CMK (cell line): Measurements from ENCODE around the gene SEC14L3.

ENCODE experiments used
- DNase-seq: peaks from one replicate; pipeline ENCODE4 v3.0.0-alpha.2; 2010; ENCODE audit warnings: low read depth

SEC14L3 gene

DNA sequence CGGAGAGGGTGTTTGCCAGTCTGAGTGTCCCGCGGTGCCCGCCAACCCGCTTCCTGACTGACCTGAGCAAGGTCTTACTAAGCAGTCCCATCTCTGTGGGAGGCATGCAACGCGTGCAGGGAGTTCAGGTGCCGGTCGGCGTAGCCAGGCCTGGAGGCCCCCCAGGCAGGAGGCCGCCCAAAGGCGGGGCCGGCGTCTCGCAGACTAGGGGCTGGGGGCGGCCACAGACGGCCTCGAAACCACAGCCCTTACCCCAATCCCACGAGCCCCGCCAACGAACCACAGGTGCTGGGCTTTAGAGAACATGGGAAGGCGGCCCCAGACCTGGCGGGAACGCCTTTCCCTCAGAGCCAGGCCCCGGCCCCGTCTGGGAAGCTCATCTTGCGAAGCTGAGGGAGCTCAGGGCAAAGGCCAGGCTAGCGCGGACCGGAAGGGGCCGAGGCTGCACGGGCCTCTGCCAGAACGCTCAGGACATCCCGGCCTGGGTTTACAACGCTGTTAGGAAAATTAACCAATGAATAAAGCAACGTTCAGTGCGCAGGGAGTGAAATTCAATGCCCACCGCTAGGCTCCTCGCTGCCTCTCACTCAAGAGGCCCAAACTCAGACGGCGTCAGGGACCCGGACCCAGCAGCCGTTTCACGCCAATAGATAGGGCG is 48.4 kb downstream of the SEC14L3 start:
- DNase-seq: no peak

DNA sequence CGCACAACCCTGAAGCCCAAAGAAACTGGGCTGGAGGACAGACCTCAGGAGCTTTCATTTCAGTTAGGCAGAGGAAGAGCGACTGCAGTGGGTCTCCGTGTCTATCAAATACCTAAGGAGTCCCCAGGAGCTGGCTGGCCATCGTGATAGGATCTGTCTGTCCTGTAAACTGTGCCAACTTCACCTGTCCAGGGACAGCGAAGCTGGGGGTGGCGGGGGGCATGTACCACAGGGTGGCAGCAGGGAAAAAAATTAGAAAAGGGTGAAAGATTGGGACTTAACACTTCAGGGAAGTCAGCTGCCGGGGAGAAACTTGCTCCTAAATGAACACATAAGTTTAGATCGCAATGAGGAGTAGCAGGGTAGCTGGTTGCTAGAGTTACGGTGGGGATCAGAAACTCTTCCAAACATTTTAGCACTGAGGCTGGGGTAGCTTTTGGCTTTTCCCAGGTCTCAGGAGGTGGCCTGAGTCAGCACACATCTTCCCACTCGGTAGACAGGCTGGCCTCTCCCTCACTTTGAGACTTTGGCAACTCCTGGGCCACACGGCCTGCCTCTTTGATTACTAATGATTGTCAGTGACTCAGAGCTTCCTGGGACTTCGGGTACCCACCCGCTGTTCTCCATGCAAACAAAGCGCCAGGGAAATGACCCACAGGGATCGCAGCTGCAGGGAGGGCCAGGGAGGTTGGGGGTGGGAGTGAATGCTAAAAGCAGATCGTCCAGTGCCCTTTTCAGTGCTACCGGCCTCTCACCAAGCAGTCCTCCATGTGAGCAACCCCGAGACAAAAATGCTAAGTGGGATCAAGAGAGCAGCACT is 49.1 kb downstream of the SEC14L3 start:
- no peak for DNase-seq

- no peak for DNase-seq
These were observed 49.9 kb downstream of the SEC14L3 start for GRCh38 chr22:30421695-30422480.

- no peak for DNase-seq
These were observed 51.3 kb downstream of the SEC14L3 start for GRCh38 chr22:30420347-30421125.

DNA sequence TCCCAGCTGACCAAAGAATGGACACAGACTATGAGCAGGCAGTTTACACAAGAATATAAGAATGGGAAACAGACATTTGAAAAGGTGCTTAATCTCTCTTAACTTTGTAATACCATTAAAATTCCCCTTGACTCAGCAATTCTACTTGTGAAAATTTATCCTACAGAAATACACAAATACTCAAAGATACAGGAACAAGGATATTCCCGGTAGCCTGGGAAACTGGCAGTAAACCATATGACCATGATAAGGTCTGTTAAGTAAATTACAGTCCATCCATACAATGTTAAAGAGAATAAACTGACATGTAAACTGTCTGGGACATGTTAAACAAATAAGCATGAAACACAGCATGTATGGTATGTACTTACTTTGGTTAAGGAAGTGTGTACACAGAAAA is 55.0 kb downstream of the SEC14L3 start:
- DNase-seq: no peak

DNA sequence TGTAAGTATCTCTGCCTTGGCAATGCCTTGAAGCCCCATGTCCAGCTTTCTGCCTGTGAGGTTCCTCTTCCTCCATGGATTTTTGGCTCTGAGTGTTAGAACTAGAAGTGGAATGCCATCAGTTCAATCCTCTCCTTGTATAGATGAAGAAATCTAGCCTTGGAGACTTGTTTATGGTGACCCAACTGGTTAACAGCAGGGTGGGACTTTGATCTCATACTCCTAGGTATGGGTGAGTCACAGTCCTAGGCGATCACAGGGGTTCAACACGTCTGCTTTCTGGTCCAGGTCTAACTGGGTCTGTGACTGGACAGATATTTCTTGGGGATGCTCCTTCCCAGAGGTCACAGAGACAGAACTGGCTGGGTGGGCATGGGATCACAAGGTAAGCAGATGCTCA is 55.4 kb downstream of the SEC14L3 start:
- no peak for DNase-seq

DNA sequence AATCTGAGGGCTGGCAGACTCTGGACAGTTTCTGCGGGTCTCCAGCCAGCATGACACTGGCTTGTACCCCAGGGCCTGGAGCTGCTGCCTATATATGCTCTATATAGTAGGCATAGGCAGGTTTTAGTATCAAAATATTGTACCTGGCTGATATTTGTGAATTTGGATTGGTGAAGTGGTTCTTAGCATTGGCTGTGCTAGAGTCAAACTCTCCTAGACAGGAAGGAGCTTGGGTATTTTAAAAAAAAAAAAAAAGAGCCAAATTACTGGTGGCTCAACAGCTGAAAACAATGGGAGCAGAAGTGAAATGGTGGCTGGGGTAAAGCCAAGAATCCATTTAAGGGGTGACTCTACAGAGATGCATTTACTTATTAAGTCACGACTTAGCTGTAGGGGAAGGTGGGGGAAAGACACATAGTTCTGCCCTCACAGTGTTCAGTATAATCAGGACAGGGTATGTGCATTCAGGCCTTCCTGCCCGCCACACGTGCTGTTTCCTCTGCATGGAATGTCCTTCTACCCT is 57.2 kb downstream of the SEC14L3 start:
- DNase-seq: no peak

GRCh38 chr22:30413745-30414524 is 57.9 kb downstream of the SEC14L3 start:
- DNase-seq: no peak

DNA sequence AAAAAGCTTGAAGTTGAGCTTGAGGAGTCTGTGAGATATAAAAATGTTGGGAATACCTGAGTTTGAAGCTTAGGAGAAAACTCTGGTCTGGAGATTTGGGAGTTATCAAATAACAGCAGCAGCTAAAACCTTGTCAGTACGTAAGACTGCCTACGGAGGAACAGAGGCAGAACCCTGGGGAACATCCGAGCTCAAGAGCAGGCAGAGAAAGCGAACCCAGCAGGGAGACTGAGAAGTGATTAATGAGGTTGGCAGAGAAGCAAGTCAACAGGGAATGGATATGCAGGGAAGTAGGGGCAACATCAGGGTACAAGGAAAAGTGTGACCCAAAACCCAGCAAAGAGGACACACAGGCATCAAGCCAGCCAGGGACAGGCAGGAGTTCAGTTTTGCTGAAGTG is 58.8 kb downstream of the SEC14L3 start:
- no peak for DNase-seq

DNA sequence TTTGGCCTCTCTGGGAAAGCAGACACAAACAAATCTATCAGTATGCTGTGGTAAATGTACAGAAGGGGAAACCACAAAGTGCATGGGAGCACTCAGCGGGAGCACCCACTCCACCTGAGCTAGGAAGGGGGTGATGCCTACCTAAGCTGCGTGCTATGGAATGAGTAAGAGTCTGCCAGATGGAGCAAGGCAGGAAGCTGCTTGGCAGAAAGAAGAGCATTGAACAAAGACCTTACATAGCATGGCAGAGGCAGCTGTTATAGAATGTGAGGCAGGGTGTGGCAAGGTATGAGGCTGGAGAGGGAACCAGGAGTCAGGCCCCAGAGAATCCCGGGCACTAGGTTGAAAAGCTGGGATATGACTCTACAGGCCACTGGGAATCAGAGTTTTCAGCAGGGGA is 60.0 kb downstream of the SEC14L3 start:
- DNase-seq: no peak
